Raji (cell line): ENCODE data around the gene CIBAR2.

Experiments
- POLR2A ChIP-seq: IDR thresholded peaks from 2 replicates; pipeline ENCODE4 v1.6.1; 2011; ENCODE audit warnings: low read depth, low read length, control low read depth; ENCODE audit not compliant: insufficient read depth

The CIBAR2 gene

GRCh38 chr16:85137323-85138072 lies 25.2 kb upstream of the CIBAR2 start:
- TF ChIP-seq POLR2A = no peak

DNA sequence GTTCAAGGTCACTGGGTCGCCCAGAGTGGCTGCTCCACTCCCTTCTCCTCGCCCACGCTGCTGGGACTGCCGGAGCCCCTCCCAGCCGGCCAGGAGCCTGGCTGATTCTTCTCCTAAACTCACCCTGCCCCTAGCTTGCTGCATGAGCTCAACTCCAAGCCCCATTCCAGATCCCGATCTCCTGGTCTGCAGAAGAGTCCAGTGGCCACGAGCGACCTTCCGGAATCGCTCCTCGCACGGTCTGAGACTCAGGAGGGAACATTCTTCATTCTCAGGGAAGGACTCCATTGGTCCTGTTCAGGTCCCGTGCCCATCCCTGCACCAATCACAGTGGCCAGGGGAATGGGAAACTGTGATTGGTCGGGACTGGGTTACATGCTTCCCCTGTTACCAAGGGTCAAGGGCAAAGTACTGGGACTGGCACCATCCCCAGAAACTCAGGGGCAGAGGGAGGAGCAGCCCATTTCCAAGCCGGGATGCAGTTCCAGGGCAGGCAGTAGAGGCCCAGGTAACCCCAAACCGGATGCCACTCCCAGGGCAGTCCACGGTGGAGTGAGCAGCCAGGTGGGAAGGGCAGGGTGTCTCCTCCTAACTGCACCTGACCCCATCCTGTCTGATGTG lies 24.5 kb upstream of the CIBAR2 start:
- TF ChIP-seq POLR2A = no peak

GRCh38 chr16:85136213-85136701 lies 24.0 kb upstream of the CIBAR2 start:
- no peak for TF ChIP-seq POLR2A

DNA sequence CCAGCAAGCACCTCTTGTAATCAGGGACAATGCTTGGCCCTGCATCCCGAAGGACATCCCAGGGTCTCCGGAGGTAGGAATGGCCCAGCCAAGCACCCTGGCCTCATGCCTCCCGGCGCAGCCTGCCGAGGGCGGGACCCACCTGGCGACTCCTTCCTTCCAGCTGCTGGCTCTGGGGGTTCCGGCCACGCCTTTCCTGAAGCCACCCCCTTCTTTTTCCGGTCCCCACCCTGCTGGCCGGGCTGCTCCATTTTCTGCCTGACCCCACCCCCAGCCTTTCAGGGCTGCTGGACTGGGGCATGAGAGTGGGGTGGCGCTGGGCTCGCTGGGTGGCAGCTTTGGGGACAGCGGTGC lies 22.5 kb upstream of the CIBAR2 start:
- no peak for TF ChIP-seq POLR2A

DNA sequence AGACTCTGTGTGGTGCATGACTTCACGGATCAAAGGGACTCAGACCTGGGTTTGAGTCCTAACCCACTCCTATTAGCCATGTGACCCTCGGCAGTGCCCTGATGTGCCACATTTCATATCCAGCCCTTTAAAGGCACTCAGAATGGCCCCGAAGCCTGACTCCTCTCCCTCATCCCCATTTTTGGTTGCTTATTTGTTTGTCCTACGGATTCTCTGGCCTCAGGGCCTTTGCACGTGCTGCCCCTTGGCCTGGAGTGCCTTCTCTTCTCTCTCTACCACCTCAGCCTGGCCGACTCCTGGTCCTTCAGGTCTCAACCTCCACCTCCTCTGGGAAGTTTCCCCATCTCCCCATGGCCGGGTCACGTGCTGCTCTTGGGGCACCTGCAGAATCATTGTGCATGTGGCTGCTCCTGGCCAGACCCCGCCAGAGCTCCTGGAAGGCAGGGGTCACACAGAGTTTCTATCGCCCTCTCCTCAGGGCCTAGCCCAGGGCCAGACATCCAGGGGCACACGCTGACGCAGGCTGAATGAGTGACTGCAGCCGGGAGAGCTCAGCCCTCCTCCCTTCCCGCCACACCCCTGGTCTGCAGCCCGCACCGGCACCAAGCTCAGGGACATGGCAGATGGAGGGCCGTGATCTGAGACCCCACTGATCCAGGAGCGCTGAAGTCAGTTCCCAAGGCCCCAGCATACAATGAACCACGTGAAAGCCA lies 22.0 kb upstream of the CIBAR2 start:
- TF ChIP-seq POLR2A = no peak

GRCh38 chr16:85133290-85133599 lies 21.0 kb upstream of the CIBAR2 start:
- TF ChIP-seq POLR2A = no peak

DNA sequence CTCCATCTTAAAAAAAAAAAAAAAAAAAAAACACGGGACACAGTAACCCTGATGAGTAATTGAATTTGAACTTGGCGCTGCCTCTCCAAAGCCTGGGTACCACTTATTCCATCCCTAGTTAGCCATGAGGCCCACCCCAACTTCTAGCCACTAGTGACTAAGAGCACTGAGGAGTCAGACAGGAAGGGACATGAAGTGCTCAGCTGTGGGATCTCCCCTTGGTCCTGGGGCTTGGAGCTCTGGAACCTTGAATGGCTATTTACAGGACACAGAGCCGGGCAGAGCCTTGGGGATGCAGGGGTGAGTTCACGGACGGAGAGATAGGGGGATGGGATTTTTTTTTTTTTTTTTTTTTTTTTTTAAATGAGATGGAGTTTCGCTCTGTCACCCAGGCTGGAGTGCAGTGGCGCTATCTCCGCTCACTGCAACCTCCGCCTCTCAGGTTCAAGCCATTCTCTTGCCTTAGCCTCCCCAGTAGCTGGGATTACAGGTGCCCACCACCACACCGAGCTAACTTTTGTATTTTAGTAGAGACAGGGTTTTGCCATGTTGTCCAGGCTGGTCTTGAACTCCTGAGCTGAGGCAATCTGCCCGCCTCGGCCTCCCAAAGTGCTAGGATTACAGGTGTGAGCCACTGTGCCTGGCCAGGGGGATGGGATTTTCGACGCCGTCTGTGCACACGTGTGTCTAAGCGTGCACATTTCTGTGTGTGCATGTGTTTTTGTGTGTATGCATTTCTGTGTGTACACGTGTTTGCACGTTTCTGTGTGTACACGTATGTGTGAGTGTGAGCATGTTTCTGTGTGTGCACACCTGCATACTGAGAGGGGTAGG lies 20.4 kb upstream of the CIBAR2 start:
- no peak for TF ChIP-seq POLR2A

GRCh38 chr16:85130705-85131028 lies 18.4 kb upstream of the CIBAR2 start:
- no peak for TF ChIP-seq POLR2A

DNA sequence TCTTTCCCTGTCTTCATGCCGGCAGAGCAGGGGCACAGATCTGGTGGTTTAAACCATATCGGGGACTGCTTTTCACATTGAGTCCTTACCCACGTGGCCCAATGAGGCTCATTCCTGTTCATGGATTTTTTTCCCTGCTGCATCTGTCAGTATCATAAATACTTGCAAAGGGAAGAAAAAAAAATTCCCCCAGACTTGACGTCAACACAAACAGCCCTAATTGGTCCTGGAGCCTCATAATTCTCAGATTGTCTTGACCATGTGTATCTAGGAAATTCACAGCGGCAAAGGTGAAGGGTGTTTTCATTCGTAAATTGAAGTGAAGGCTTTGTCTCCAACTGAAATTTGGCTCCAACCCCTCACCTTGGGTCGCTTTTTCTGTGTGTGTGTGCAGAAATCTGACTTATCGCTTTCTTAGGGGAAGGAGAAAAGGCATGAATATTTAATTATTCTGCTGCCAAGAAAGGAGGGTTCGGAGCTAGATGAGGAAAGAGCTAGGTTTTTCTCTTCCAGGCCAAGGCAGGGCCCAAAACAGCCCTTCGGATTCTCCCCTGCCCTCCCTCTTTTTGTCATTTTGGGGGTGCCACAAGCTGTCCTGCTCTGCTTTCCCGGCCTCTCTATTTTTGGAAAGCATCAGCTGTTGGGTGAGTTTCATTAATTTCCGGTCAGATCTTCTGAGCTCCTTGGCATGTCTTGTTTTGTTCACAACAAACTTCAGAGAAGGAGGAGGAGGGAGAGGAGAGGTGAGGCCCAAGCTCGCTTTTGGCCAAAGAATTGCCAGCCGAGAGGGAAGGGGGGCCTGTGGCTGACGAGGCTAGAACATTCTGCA lies 17.8 kb upstream of the CIBAR2 start:
- no peak for TF ChIP-seq POLR2A

DNA sequence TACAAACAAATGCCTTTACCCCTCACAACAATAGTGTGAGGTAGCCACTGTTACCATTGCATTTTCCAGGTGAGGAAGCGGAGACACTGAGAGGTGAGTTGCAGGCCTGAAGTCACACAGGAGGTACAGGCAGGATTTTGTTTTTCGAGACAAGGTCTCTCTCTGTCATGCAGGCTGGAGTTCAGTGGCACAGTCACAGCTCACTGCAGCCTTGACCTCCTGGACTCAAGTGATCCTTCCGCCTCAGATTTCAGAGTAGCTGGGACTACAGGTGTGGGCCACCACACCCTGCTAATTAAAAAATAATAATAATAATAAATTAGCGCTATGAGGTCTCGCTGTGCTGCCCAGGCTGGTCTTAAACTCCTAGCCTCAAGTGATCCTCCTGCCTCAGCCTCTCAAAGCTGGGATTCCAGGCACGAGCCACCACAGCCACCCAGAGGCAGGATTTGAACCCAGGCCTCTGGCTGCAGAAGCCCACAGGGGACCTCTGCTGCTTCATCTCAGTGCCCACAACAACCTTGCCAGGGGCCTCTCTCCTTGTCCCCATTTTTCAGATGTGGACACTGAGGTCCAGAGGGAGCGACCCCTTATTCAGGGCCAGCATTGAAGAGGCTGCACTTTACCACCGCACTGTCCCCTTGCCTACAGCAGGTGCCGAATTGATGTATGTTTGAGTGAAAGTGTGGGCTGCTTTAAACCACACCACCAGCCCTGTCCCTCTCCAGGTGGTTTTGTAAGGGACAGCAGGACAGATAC lies 16.0 kb upstream of the CIBAR2 start:
- no peak for TF ChIP-seq POLR2A

- TF ChIP-seq POLR2A = no peak
Observed at GRCh38 chr16:85127379-85127723, 15.1 kb upstream of the CIBAR2 start.

DNA sequence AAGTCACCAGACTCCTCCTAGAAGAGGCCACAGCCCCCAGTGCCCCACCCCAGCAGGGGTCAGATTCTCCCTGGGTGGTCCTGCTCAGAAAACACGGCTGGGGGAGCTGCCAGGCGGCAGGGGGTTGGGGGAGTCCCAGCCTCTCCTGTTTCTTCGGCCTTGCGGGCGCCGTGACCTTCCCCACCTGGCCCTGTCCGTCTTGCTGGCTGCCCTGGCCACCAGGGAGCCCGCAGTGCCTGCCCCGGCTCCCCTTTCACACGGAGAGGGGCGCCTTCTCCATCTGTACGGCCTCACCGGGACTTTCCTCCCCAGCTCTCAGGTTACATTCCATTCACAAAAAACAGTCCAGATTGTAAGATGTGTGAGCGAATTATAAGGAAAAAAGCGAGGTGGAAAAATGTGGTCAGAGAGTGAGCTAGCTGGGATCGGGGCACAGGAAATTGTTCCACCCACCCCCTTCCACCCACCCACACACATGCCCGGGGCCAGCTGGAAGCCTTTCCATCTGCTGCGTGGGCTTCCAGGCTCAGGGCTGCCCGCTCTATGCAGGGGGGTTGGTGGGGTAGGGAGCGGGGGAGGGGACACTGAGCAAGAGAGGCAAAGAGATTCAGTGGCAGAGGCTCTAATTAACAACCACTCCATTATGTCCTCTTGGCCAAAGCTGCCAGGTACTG lies 14.6 kb upstream of the CIBAR2 start:
- no peak for TF ChIP-seq POLR2A

GRCh38 chr16:85126394-85126704 lies 14.1 kb upstream of the CIBAR2 start:
- no peak for TF ChIP-seq POLR2A
